Peyer's patch (tissue), 4 donors: ENCODE measurements around the gene LRRC28.

Source experiments
- POLR2A ChIP-seq, 2 donors: fragments of 450-650 bp; IDR thresholded peaks; one replicate each; pipeline ENCODE4 v1.5.1; 2017; ENCODE audit warnings: antibody characterized with exemption in 2 of 2, mild to moderate bottlenecking in 2 of 2, moderate library complexity in 2 of 2
- TF ChIP-seq, protein P1 (sequence below), 6 experiments: fragments of 450-650 bp in 4 of 6; fragments of 200-600 bp in 2 of 6; sonication (generic) in 1 of 6; IDR thresholded peaks; one replicate each; pipeline ENCODE4 v1.5.1; 2017 to 2019; ENCODE audit warnings: antibody characterized with exemption in 6 of 6, mild to moderate bottlenecking in 3 of 6, moderate library complexity in 1 of 6

DNA sequence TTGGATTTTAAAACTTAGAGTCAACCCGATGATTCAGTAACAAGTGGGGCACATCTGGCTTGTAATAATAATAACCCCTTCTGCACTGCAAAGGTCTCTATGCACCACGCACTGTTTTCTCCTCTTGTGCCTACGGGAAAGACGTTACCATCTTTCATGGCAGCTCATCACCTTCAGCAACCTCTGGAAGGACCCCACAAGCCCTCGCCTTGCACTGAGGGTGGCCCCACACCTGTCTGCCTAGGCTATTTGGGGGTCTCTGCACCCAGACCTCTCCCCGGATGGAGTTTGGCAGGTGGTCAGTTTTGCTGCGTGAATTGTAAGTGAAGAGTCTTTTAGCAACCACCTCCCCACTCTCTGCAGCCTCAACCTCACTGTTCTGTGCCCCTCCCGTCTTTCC, 175.9 kb downstream of the LRRC28 start:
- TF ChIP-seq, protein P1, sequence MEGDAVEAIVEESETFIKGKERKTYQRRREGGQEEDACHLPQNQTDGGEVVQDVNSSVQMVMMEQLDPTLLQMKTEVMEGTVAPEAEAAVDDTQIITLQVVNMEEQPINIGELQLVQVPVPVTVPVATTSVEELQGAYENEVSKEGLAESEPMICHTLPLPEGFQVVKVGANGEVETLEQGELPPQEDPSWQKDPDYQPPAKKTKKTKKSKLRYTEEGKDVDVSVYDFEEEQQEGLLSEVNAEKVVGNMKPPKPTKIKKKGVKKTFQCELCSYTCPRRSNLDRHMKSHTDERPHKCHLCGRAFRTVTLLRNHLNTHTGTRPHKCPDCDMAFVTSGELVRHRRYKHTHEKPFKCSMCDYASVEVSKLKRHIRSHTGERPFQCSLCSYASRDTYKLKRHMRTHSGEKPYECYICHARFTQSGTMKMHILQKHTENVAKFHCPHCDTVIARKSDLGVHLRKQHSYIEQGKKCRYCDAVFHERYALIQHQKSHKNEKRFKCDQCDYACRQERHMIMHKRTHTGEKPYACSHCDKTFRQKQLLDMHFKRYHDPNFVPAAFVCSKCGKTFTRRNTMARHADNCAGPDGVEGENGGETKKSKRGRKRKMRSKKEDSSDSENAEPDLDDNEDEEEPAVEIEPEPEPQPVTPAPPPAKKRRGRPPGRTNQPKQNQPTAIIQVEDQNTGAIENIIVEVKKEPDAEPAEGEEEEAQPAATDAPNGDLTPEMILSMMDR (IDR thresholded peaks at IDR 0.05) = no peak
- no peak for TF ChIP-seq POLR2A (IDR thresholded peaks at IDR 0.05)
